HS-27A (cell line): Measurements from ENCODE around the gene RAET1L.
A peak's percentile ranks its signal among the peaks of the same experiment; 100 is the strongest.
"Not testable (repeated sequence)": the region's sequence is repeated elsewhere in the genome, so short reads cannot be mapped to it uniquely, and the experiment has no call there.

Experiments used
- DNase-seq: peaks from one replicate; pipeline ENCODE4 v3.0.0-alpha.2; 2012; ENCODE audit warnings: low read depth, missing footprints

The RAET1L gene

GRCh38 chr6:150016324-150017185 is 8.8 kb downstream of the RAET1L start:
- DNase-seq = peak; percentile 52

- DNase-seq = not testable (repeated sequence)
Measured at GRCh38 chr6:150015281-150016001, 9.9 kb downstream of the RAET1L start.

DNA sequence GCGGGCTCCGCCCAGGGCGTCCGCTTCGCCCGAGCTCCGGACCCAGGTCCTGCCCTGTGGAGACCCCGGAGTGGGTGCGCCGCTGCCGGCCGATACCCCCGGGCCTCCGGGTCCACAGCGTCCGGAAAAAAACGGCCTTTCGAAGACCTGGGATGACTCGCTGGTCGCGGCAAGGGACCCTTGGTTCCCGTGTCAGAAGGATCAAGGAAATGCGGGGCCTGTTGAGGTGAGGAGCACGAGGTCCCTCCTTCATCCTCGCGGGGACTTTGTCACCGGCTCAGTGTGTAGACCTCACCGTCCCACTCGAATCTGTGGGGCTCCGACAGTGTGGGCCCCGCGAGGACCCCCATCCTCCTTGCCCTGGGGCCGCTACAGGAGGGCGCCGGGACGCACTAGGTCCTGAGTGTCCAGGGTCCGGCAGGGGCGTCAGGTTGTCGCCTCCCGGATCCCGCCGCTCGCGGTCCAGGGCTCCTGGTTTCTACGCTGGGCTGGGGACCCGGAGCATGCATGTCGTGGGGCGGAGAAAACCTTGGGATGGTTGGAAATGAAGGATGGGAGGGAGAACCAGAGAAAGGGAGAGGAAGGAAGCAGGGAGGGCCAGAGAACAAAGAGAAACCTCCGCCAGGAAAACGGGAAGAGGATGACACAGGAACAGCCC is 10.6 kb downstream of the RAET1L start:
- not testable (repeated sequence) for DNase-seq

- not testable (repeated sequence) for DNase-seq
Measured at GRCh38 chr6:150013785-150014622, 11.3 kb downstream of the RAET1L start.

DNA sequence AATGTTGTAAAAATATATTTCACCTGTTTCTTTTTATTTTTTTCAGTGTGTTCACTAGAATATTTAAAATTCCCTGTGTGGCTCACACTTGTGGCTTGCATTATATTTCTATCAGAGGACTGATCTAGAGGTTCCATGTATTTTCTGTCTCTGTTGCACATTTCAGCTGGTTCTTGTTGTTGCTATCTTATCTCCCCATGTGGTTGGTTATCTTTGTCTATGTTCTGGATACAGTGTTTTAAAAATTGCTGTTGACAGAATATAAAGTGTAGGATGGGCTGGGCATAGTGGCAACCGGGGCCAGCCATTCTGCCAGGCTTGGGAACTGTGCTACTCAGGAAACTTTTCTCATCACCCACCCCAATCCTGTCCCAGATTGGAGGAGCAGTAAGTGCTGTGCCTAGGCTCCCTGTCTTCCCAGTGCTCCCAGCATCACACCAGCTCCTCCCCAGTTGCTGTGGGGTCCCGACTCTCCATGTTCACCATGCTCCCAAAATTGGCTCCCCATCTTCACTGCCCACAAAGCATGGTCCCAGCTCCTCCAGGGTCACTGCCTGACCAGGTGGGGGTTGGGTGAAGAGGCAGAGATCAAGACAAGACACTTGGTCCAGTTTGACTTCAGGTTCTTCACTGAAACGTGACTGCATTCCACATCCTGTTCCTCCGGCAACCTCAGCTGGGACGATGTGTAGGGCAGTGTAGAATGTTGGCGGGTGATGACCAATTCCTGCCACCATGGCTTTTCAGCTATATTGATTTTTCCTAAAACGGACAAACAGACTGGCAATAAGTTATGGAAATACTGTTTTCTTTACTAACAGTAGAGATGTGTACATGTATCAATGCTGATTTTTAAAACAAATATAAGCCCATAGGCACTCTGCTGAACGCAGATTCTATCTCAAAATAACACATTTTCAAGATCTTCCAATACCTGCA is 12.2 kb downstream of the RAET1L start:
- not testable (repeated sequence) for DNase-seq

DNA sequence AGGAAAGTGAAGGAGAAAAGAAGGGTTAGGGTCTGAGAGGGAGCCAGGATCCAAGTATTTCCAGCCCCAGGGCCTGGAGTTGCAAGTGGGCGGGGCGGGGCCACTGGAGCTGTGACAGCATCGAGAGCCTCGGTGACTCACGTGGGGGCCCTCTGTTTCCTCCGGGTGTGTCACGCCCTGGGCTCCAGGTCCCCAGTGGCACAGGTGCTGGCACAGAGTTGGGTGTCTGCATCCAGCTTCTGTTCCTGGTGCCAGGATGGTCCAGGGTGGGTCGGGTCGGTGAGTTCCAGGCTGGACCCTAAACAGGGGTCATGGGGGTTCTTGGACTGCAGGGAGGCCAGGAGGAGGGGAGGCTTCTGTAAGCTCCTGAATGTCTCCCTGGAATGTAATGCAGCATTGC is 16.7 kb downstream of the RAET1L start:
- DNase-seq = no peak

DNA sequence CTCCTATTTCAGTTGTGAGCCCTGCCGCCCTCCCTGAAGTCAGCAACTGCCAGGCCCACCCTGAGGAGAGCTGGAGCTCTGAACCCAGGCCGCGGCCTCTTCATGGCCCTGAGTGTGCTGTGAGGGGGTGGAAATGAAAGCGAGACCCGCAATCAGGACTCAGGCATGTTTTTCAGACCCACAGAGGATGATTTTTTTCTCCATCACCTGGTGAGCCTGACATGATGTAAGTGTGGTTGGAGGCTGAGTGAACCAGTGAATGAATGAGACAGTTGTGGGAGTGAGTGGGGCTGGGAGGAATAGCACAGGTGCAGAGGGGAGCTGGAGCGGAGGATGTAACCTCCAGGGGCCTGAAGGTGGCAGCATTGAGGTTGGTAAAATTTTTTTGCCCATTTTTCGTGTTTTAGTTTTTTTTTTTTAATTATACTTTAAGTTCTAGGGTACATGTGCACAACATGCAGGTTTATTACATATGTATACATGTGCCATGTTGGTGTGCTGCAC is 18.3 kb downstream of the RAET1L start:
- no peak for DNase-seq

- no peak for DNase-seq
Measured at GRCh38 chr6:150005761-150006651, 19.3 kb downstream of the RAET1L start.

DNA sequence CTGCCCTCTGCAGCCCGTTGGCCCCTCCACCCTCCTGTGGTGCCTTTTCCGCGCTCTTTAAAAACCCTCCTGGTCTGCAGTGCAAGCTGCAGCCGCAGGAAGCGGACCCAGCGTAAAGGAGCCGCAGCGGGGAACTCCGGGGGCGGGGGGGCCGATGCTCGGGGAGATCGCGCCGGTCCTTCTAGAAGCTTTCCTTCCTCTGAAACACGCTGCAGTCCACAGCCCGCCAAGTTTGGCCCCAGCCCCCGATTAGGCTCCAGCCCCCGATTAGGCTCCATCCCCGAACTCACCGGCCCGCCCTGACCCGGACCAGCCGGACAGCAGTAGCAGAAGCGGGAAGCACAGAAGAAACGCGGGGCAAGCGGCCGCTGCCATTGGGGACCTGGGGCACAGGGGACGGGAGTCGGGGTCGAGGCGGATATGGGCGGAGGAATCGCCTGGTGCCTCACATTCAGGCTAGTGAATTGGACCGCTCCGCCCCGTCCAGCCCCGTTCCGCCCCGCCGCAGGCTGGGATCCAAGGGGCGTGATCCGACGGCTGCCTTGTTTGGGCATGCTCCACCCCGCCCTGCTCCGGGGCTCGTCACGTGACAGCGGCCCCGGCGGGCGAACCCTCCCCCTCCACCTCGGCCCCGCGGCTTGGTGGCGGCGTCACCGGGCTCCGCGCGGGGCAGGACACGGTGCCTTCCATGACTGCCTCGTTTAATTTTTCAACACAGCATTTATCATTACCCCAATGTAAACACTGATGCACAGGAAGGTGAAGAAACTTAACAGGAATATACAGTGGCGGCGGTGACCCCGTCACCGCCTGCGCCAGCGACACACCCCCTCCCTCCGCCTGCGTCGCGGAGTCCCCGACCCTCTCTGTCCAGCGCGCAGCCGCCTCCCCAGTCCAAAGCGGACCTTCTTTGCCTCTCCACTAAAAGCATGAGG is 20.3 kb downstream of the RAET1L start:
- DNase-seq = peak; percentile 77

DNA sequence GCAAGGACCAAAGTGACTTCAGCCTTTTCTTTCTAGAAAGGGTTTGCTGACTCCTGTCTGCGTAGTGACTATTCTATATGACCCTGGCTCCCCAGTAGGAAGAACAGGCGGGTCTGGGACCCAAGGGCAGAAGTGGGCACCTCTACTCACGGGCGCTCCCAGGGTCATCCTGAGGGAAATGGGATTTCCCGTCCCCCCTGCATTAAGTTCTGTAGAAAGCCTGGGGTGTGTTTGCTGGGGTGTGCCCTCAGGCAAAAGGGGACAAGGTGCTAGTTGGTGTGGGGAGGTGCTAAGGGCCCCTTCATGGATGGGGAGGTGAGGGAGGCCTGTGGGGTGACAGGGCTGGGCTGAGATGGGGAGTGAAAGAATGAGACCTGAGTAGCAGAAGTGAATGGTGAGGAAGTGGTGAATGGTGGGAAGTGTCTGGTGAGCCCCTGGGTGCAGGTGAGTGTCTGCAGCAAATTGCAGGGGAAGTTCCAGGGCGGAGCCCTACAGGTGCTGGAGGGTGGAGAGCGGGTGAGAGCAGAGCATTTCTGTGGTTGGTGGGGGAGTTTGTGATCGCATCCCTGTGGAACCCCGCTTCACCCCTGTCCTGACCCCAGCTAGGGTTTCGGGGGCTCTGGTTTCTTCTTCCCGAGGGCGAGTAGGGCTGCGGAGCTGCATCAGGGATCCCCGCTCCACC is 21.1 kb downstream of the RAET1L start:
- DNase-seq = no peak

DNA sequence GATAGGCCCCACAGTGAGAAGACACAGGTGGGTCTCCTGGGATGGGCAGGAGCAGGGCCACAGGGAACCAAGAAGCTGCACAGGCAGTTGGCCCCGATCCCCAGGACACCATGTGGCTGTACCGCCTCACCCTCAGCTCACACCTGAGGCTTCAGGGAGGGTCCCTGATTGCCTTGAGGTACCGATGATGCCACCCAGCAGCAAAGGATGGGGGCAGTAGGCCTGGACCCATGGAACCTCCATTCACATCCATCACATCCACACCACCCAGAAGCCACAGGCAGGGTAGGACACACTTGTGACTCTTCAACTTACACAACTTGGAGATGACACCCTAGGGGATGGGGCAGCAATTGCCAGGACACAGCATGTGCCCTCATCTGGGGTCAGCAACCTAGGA is 21.7 kb downstream of the RAET1L start:
- not testable (repeated sequence) for DNase-seq

GRCh38 chr6:150002710-150003109 is 22.6 kb downstream of the RAET1L start:
- DNase-seq = no peak

GRCh38 chr6:150001295-150002008 is 23.9 kb downstream of the RAET1L start:
- DNase-seq = no peak

- no peak for DNase-seq
Measured at GRCh38 chr6:149999636-150000035, 25.7 kb downstream of the RAET1L start.

DNA sequence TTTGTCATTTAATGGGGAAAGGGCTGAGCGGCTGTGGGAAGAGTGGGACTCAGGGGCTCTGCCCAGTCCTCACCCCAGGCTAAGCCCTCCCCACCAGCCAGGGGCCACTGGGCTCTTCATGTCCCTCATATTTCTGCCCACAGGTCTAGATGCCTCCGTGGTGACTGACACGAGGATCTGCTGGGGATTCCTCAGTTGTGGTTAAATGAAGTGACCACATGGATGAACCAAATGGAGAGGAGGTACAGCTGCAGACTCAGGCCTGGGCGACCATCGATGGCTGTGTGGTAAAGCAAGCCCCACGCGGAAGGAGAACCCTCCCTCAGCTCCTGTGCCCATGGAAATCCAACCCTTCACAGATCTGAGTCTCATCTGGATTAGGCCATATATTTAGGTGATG is 29.4 kb downstream of the RAET1L start:
- no peak for DNase-seq

GRCh38 chr6:149995235-149995750 is 30.0 kb downstream of the RAET1L start:
- no peak for DNase-seq

GRCh38 chr6:149991838-149992237 is 33.5 kb downstream of the RAET1L start:
- DNase-seq = no peak
